Right lung (tissue), 5 donors: ENCODE results near the gene MRM1. TPM values are rescaled to one million over a fixed set of nuclear protein-coding genes. Genes with fewer than 3 reads are reported as not detected.
A peak's percentile ranks its signal among the peaks of the same experiment; 100 is the strongest.
"Not testable (repeated sequence)": the region's sequence is repeated elsewhere in the genome, so short reads cannot be mapped to it uniquely, and the experiment has no call there.

ENCODE experiments used
- DNase-seq, 2 donors: peaks; one replicate each; pipeline ENCODE4 v3.0.0-alpha.2; 2013
- polyA plus RNA-seq, 5 donors: library from polyadenylated mRNA; unstranded; fragments of 120-200 nt; gene quantifications; one replicate each; pipeline versions ENCODE4 v1.2.1 to v1.2.3, GENCODE V29; 2013; ENCODE audit warnings: inconsistent platforms in 1 of 5, low replicate concordance in 1 of 5; ENCODE audit not compliant: insufficient read length in 5 of 5, insufficient read depth in 1 of 5

MRM1 gene
- polyA plus RNA-seq, 5 donors = 2.8 to 5.4 (median 4.2) TPM

DNA sequence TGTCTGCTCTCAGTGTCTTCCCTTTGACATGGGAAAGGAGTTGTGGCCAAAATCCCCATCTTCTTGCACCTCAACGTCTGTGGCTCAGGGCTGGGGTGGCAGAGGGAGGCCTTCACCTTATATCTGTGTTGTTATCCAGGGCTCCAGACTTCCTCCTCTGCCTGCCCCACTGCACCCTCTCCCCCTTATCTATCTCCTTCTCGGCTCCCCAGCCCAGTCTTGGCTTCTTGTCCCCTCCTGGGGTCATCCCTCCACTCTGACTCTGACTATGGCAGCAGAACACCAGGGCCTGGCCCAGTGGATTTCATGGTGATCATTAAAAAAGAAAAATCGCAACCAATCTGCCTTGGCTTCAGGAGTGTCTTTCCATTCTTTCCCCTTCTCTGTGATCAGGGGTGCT, 918 bp upstream of the MRM1 start:
- no peak for DNase-seq

DNA sequence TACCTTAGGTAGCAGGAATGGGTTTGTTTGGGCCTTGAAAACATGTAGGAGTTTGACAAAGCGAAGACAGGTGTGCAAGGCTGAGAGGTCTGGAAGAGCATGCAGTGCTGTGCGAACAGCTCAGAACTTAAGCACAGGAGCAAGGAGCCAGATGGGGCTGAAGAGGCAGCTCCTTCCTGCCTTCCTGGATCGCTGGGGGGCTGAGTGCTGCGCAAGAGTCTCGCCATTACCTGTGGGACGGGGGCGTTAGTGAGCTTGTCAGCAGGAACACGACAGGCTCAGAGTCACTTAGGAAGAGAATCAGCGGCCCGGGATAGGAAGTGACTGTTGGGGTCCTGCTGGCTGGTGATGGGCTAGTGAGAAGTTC, 464 bp upstream of the MRM1 start:
- no peak for DNase-seq

DNA sequence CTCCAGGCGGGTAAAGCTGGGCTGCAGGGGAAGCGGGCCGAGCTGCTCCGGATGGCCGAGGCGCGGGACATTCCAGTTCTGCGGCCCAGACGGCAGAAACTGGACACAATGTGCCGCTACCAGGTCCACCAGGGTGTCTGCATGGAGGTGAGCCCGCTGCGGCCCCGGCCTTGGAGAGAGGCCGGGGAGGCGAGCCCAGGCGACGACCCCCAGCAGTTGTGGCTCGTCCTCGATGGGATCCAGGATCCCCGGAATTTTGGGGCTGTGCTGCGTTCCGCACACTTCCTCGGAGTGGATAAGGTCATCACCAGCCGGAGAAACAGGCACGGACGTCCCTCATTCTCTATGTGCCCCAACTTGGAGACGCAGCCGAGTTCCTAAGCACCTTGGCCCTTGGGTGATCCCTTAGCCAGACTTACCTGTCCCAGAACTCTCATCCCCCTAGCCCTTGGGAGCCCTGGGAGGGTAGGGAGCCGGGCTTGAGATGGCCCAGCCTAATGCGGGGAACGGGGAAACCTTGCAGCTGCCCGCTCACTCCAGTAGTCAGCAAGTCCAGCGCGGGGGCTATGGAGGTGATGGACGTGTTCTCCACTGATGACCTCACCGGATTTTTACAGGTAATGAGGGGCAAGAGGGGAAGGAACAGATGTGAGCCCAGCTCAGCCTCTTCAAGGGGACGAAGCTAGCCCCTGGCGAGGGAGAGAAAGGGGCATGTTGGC, 806 bp downstream of the MRM1 start:
- DNase-seq = no peak

DNA sequence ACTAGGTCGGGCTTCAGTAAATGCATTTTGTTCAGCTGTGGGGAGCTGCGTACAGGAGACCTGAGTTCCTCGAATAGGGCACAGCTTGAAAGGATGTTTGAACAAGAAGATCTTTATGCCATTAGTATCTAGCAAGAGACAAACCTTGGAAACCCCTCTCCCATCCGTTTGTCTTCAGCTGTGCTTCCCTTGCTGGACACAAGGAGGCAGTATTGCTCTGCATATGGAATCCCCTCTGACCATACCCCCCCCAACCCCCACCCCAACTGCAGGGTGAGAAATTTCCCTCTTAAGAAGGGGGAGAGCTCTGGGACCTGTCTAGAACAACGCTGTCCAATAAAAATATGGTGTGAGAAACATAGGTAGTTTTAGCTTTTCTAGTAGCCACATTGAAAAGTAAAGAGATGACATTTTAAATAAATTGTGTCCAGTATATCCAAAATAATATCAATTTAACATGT, 1.6 kb downstream of the MRM1 start:
- no peak for DNase-seq

DNA sequence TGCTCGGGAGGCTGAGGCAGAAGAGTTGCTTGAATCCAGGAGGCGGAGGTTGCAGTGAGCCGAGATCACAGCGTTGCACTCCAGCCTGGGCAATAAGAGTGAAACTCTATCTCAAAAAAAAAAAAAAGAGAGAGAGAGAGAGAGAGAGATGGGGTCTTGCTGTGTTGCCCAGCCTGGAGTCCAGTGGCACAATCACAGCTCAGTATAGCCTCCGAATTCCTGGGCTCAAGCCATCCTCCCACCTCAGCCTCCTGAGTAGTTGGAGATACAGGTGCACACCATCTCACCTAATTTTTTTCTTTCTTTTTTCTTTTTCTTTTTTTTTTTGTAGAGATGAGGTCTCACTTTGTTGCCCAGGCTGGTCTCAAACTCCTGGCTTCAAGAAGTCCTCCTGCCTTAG, 3.6 kb downstream of the MRM1 start:
- DNase-seq = not testable (repeated sequence)

DNA sequence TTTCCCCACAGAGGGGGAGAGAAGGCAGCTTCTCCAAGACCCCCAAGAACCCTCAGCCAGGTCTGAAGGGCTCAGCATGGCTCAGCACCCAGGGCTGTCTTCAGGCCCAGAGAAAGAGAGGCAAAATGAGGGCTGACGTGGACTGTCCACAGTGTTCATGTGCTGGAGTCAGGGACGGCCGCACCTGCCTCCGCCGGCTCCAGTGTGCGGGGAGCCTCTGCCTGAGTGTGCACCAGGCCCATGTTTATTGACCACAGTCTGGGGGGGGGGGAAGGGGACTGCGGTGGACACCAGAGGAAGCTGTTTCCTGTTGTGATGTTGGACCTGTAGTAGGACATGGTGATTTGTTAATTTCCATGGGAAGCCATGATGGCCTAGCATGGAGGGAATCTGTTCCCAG, 6.9 kb downstream of the MRM1 start:
- no peak for DNase-seq

DNA sequence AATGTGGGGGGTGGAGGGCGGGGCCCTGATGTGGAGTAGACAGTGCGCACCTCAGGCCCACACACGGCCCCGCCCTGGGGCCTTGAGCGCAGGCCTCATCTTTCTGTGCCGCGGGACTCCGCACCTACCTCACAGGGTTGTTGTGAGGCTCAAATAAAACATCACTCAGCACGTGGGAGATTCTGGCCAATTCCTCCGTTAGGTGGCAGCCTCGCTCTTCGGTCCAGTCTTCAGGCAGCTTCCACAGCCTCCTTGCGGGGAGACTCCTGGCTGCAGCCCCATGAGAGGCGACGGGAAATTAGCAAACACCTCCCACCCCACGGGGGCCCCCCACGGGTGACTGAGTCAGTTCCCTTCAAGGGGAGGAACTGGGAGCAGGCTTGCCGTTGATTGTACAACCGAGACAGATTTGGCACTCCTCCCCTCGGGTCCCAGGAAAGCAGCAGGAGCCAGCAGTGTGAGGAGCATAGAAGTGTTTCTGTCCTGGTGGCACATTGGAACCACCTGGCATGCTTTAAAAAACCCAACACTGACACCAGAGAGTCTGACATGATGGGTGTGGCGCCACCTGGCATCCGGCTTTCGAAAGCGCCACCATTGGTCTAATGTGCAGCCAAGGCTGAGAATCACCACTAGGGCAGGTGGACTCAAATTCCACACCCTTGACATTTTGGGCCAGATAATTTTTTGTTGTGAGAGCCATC, 7.6 kb downstream of the MRM1 start:
- DNase-seq = no peak

DNA sequence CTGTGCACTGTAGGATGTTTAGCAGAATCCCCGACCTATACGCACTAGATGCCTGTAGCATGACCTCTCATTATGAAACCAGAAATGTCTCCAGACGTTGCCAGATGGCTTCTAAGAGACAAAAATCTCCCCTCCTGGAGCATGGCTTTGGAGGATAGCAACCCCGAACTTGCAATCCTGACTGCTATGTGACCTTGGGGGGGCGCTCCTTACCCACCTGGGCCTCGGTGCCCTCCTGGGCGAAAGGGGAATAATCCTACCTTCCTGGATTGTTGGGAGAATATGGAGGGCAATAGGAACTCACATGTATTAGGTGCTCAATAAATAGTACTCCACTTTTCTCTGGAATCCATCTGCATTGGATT, 8.1 kb downstream of the MRM1 start:
- no peak for DNase-seq

DNA sequence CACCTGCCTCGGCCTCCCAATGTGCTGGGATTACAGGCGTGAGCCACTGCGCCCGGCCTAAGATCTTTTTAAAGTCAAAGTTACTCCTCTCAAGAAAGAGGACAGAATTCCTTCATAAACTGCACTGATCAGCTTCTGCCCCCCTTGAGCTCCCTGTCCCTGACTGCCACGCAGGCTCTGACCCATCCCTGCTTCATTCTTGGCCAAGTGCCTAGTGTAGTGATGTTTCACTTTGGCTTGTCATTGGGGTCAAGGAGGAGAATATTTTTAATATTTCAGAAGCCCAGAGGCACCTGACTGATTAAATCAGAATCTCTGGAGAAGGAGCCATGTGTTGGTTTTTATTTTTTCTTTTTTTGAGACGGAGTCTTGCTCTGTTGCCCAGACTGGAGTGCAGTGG, 9.1 kb downstream of the MRM1 start:
- DNase-seq = no peak

DNA sequence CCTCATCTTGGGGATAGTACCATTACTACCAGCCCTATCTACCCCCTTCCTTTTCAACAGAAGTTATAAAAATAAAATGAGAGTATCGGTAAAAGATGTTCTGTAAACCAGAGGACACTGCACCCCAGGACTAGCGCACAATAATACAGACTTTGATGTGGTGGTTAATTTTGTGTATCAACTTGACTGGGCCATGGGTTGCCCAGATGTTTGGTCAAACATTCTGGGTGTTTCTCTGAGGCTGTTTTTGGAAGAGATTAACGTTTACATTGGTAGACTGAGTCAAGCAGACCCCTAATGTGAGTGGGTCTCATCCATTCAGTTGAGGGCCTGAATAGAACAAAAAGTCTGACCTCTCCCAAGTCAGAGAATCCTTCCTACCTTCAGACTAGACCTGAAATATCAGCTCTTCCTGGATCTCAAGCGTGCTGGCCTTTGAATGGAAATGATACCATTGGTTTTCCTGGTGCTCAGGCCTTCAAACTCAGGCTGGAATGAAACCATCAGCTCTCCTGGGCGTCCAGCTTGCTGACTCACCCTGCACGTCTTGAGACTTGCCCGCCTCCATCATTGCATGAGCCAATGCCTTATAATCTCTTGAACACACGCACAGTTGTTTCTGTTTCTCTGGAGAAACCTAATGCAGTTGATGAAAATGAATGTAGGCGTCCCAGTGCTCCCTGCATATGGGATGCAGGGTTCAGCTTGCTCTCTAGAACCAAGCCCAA, 10.1 kb downstream of the MRM1 start:
- no peak for DNase-seq

DNA sequence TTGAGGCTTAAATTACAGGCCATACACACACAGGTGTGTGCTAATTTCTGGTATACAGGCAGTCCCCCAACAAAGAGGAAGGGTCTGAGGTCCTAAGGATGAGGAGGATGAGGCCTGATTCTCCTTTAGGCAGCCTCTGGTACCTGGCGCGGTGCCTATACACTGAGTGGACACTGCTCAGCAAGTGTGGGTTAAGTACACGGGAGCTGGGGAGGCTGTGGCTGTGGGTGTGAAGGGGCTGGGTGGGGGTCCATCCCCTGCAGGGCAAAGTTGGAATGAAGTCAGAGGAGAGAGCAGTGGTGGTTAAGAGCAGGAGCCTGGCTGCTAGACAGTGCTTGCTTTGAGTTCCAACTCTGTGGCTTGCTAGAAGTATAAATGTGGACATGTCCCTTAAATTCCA, 10.9 kb downstream of the MRM1 start:
- no peak for DNase-seq

DNA sequence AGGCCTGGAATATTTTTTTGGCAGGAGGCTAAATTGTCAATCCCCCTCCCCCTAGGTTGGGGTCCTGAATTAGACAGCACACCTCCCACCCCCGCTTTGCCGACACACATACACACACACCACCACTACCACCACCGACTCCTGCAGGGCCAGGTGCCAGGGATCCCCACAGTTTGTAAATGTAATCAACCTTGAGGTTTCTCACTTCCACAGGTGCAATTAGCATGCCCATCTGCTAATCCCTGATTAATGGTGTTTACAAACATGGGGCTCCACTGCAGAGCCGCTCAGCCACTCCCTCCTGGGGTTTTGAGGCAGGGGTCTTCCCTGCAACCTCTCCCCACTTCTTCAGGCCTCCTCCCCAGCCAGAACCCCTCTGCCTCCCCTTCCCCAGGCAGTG, 11.8 kb downstream of the MRM1 start:
- DNase-seq = no peak

DNA sequence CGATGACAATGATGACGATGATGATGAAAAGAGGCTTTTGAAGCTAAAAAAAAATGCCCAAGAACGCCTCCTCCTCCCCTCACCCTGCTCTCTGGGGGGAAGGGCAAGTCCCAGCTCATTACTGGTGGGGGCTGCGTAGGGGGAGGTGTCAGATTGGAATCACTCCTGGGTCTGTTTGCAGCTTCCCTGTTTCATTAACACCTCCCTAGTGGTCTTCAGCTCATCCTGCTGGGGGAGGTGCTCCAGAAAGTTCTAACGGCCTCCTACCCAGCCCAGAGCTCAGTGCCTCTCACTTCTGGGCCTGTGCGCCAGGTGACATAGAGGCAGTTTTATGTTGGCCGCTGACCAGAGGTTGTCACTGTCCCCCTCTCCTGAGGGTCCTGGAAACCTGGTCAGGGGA, 12.7 kb downstream of the MRM1 start:
- no peak for DNase-seq

DNA sequence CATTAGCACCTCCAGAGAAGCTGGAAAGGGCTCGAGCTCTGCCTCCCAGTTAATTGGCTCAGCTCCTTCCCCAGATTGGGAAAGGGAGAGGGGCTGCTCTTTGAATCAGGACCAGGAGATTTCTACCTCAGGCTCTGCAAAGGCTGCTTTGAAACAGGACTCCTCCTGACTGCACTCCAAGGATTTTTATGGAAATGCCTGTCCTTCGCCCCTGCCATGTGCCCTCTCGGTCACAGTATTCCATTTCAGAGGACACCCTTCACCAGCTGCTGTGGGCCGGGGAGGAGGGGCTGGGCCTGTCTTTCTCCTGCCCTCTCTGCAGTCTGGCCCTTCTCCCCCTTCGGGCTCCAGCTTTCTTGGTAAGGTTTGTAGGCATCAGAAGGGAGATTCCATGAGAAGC, 13.6 kb downstream of the MRM1 start:
- no peak for DNase-seq

DNA sequence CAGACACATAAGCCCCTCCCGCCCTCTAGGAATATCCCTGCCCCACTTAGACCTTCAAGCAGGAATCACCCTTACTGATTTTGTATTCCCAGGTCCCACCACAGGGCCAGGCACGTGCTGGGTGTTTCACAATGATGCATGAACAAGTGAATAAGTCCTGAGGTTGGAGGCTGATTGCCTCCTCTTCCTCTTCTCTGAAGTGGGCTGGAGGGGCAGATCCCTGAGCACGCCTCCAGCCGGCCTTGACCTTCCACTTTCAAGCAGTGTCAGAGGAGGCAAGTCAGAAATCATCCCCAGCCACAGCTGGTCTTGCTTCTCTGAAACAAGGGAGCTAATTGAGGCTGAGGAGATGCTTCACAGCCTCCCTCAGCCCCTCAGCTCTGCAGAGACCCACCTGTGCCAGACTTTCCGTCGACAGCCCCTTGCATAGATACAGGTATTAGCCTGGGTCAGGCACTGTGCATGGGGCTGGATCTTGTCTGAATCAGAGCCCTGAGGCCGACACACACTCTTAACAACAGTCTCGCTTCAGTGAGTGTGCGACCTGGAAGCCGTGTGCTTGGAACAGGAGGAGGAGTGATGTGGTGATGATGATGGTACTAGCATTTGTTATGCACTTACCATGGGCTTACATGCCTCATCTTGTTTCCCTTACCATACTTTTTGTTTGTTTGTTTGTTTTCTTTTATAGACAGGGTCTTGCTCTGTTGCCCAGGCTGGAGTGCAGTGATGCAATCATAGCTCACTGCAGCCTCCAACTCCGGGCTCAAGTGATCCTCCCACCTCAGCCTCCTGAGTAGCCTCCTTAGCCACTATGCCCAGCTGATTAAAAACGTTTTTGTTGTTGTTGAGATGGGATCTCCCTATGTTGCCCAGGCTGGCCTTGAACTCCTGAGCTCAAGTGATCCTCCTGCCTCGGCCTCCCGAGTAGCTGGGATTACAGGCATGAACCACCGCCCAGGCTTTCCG, 15.0 kb downstream of the MRM1 start:
- no peak for DNase-seq

DNA sequence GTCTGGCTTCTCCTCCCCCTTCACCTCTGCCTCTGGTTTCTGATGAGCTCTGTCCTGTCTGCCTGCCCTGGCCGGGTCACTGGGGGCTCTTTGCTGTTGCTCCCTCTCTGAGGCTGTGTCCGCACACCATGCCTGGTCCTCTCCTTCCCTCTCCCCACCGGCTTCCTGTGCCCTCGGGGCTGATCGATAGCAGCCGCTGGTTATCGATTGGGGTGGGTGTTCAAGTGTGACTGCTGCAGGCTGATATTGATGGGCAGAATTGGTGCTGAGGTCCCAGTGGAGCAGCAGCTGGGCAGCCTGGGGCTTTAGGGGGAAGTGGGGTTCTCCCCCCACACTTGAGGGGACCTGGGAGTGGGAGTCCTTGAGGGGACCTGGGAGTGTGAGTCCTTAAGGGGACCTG, 16.4 kb downstream of the MRM1 start:
- no peak for DNase-seq

DNA sequence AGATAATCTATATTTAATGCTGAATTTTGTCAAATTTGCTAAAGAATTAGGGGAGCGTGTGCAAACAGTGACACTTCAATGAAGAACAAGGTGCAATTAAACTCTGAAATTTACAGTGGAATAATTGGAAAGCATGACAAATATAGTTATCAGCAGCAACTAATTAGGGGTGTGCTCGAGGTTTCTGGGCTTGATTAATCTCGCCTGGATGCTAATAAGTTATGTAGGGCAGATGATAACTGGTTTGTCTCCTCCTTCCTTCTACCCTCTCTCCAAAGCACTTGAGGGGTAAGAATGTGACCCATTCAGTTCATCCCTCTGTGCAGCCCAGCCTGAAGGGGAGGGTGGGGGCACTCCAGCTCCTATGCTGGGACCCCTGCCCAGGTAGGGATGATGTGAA, 21.9 kb downstream of the MRM1 start:
- DNase-seq = no peak

DNA sequence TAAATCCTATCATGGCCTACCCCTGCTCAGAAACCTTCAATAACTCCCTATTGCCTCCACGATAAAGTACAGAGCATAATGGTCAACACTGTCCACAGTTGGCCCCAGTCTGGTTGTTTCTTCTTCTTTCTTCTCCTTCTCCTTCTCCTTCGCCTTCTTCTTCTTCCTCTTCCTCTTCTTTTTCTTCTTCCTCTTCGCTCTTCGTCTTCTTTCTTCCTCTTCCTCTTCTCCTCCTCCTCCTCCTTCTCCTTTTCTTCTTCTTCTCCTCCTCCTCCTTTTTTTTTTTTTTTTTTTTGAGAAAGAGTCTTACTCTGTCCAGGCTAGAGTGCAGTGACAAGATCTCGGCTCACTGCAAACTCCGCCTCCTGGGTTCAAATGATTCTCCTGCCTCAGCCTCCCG, 23.8 kb downstream of the MRM1 start:
- no peak for DNase-seq

DNA sequence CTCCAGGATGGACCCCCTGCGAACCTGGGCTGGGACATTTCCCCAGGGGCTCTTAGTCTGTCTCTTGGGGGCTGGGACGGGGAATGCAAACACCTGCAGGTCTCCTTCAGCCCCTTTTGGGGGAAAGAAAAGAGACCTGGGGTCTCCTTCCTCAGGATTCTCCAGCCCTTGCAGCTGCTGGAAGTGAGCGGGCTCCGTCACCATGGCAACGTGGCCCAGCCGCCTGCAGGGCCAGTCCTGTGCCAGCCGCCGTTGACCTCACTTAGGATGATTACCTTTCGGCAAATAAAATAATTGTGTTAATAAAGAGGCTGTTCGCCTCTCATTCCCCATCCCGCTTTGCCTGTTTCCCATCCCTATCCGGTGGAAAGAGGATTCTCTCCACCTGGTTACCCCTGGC, 25.7 kb downstream of the MRM1 start:
- DNase-seq = no peak

DNA sequence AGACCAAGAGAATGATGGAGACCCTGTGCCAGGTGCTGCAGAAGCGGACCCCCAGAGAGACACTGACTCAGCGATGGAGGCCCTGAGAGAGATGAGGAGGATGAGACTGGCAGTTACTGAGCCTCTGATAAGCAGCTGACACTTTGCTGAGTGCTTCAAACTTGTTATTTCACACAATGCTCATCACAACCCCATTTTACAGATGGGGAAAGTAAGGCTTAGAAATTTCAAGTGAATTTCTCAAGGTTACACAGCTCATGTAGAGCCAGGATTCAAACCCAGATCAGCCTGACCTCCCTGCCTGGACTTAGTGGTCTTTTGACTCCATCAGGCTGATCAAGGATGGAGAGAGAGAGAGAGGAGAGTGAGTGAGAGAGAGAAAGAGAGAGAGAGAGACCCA, 27.2 kb downstream of the MRM1 start:
- DNase-seq = no peak

DNA sequence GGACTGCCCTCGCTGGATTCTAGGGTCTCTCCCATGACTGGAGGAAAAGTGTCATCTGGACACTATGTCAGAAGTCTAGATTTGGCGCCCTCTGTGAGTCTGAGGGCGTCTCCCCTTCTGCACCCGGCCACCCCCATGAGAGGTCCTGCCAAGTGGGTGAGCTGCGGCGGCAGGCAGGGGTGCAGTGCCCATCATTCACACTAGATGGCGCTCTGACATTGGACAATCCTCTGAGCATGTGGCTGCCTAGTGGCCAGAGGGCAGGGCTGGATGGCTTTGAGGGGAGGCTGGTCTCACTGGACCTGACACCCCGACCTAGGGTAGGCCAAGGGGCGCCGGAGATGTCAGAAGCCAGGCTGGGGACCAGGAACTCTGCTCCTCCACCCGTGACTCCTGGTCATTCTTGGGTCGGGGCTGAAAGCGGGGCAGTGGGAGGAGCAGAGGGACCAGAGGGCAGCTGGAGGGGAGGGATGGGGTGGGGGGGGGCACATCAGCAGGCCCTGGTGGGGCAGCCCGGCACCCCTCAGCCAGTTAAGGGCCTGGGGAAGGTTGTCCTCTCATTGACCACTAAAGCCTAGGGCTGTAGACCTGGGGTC, 28.0 kb downstream of the MRM1 start:
- peak; percentile 31 to 68 for DNase-seq
